Erythroblast (primary cell): Measurements from ENCODE around the gene ENOX1.

Experiments used
- GATA1 ChIP-seq: IDR thresholded peaks from 2 replicates; pipeline ENCODE4 v1.6.1; 2011; ENCODE audit warnings: low read depth, mild to moderate bottlenecking, control low read depth, low read length, moderate library complexity
- POLR2A ChIP-seq: IDR thresholded peaks from 2 replicates; pipeline ENCODE4 v1.6.1; 2011; ENCODE audit warnings: mild to moderate bottlenecking, low read length

DNA sequence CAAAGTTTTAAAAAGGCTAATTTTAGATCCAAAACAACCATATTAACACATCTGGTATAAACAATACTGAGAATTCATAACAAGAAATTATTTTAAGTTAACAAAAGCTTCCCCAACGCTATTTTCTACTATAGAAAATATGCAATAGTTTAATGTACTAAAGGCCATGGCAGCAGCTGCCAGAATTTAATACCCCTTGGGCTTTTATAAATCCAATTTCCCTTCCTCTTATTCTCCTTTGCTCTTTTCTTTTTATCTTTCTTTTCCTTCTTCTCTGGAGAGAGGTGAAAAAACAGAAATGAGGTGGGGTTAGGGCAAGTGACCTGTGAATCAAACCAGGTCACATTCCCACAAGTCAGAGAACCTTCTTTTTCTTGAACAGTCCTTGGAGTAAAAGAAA lies 58.9 kb downstream of the ENOX1 start:
- TF ChIP-seq POLR2A: no peak
- no peak for TF ChIP-seq GATA1
